SH-SY5Y (cell line): Measurements from ENCODE around the gene GZMB.

Experiments
- GATA2 ChIP-seq: IDR thresholded peaks from 2 replicates; pipeline ENCODE4 v1.6.1; 2011; ENCODE audit warnings: mild to moderate bottlenecking, low read depth, low read length
- GATA3 ChIP-seq: IDR thresholded peaks from 2 replicates; pipeline ENCODE4 v1.6.1; 2011; ENCODE audit warnings: low read depth, mild to moderate bottlenecking, low read length, moderate library complexity

GZMB gene, protein sequence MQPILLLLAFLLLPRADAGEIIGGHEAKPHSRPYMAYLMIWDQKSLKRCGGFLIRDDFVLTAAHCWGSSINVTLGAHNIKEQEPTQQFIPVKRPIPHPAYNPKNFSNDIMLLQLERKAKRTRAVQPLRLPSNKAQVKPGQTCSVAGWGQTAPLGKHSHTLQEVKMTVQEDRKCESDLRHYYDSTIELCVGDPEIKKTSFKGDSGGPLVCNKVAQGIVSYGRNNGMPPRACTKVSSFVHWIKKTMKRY

DNA sequence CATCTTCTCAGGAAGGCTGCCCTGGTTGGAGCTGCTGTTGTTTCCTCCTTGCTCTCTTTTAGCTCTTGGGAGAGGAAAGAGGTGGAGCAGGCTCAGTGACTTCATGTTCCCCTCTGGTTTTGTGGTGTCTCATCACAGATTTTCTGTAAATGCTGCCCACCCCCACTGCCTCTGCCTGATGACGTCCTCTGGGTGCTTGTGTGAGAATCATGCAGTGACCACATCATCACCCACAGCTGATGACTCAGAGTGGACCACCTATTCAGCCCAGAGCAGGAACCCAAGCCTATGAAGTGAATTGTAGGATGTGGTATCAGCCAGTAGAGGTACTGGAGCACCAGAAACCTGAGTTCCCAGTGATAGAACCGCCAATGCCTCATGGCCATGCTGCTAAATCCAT is at the start of gene GZMB:
Gene GZMB, minus strand, starts transcription at position 33 of the 400 bp plus-strand sequence. Its CDS starts 30 bp downstream, at position 3.
- TF ChIP-seq GATA2 (no peak), GATA3 (no peak)

DNA sequence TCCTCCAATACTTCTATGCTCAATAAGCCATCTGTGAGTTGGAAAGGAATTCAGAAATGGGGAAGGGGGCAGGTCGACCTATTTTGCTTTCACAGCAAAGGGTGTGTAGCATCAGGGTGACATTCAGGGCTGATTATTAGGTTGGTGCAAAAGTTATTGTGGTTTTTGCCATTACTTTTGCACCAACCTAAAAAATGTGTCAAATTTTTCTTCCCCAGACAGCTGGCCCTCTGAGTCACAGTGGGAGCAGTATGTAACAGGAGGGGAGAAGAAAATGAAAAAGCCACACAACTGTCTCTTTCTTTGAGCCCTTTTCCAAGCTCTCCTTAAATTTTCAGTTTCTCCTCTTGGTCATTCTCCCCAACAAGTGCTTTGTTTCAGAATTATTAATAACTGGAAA is 47.1 kb upstream of the GZMB start:
- no peak for TF ChIP-seq GATA3

DNA sequence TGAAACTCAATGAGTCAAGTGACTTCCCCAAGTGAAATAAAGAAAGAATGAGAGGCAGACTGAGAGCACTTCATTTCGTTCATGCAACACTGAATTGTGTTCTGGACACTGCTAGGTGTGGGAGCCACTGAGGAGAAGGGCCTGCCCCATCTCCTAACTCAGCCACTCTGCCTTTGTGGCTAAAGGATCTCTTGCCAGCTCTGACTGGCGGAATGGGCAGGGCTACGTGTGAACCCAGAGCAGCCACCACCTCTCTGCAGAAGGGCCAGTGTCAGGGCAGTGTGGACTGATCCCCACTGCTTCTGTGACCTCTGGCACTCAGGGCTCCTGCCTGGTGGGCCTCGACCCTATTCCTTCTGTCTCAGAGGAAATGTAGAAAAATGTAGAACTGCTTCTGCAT is 46.5 kb upstream of the GZMB start:
- TF ChIP-seq GATA3 = no peak
- no peak for TF ChIP-seq GATA2

DNA sequence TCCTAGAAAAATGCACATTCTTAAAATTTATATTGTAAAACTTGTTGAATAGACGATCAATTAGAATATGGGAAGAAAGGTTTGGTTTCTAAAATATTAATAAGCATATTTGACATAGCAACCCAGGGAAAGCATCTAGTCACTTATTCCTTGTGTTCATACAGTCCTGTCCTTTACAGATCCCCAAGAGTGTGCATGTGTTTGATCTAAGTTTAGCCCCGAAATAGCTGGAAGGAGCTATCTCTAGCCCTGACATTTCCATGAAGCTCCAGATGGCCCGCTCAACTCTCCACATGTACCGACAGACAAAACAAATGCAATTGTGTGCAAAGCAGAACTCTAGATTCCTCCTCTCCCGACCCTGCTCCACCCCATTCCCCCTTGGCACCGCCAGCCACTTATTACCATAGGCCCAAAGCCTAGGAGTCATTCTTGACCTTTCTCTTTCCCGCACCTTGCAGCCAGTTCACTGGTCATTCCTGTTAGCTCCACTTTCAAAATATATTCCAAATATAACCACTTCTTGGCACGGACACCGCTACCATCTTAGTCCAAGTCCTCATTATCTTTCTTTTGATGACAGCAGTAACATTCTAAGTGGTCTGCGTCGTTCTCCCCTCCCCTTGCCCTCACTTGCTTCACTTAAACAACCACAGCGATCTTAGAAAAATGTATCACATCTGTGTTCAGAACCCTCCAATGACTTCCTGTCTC is 45.4 kb upstream of the GZMB start:
- TF ChIP-seq GATA3 = no peak
- TF ChIP-seq GATA2 = no peak

DNA sequence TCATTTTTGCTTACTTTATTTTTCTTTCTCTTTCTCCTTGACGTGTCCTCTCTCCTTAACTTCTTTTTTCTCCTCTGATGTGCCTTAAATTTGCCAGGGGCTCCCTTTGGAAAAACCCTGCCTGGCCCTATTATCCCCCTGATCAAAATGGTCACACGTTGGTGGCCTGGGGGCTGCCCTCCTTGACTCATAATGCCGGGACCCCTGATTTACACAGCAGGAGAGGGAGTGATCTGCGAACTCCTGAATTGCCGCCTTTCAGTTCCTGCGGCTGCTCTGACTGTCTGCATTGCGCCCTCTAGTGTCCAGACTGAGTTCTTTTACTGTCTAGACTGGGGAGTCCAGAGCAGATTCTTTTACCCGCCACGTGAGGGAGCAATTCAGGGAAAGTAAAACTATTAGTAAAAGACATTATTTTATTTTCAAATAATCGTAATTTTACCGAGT is 44.8 kb upstream of the GZMB start:
- TF ChIP-seq GATA2 (no peak), GATA3 (no peak)

DNA sequence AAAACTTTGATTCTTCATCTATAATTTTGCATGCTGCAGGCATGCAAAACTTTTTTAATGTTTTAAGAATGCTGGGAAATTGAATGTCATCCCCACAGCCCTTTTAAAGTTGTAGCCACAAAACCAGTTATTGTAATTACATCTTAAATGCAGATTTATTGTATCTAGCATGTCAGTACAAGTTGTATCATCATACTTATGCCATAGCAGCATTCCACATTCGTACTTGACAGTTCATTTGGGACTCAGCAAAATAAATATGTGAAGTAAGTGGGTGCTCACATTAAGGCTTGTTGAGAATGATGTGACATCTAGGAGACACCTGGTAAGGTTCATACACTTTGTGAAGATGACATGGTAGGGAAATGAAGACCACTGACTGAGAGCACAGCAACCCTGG is 44.0 kb upstream of the GZMB start:
- TF ChIP-seq GATA3 (no peak), GATA2 (no peak)

DNA sequence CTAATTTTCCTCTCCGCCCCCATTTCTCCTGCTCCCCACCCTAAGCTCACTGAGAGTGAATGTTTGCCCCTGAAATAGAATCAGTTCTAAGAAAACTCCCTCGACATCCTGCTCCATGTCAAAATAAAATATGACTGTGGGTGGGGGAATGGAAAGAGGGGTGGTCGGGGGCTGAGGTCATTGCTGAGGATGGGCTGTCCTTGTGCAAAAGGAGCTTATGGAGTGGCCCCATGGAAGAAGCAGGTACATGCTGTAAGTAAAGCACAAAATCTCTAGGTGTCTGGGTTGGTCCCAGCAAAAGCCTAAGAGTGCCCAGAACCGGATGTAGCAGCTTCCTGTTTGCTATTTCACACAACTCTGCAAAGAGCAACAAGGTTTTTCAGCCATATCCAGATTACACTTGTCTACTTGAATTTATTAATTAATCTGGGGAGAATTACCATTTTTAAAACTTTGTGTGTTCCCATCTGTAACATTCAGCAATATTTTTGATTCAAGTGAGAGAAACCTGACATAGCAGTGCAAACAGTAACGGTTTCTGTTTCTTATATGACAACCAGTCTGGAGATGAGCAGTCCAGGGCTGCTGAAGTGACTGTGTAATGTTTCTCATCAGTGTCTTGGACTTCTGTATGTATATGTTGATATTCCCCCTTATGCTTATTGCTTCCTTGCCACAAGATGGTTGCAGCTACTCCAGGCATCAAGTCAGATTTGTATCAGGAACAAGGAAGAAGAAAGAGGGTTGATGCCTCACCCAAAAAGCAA is 40.4 kb upstream of the GZMB start:
- TF ChIP-seq GATA2 (no peak), GATA3 (no peak)

DNA sequence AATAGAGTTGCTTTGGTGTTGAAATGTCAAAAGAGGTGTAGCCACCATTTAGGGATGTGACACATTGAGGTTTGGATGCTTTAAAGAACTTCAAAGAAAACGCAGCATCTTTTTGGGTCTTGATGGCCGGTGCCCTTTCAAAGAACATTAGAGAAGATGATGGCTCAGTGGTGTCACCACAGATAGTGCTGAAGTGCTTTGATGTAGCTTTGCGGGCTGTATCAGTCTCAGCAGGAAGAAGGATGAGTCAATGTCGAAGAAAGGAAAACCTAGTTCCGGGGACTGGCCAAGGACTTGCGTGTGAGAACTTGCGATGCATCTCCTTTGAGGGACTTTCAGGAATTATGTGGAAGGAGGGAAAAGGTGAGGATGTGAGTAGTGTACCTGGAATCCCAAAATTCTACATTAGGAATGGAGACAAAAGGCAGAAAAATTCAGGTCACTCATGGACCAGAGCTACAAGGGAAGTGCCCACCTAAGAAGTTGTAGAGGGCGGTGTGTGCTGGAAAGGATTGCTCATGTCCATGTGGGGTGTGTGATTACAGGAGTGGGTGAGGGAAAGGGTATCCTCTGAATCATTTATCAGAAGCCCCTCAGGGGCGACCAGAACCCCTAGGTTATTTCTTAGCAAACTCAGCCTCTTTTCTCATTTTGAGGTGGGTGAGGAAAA is 39.7 kb upstream of the GZMB start:
- TF ChIP-seq GATA2 (no peak), GATA3 (no peak)

DNA sequence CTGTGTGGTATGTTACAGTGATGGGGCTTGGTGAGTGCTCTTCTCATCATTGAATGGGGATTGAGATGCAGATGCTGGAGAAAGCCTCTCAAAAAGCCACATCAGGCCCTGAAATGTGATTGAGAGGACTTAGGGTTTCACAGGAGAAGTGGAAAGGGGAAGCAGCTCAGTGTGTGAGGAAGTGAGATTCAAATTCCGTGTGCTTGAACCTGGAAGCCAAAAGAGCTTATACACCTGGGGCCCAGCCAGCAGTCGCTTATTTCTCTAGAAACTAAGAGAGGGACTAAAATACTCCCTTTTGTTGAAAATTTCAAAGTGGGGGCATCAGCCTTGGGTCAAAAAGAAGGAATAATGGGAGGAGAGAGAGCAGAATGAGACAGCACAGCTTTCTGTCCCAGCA is 39.1 kb upstream of the GZMB start:
- TF ChIP-seq GATA3 = no peak
- TF ChIP-seq GATA2 = no peak

DNA sequence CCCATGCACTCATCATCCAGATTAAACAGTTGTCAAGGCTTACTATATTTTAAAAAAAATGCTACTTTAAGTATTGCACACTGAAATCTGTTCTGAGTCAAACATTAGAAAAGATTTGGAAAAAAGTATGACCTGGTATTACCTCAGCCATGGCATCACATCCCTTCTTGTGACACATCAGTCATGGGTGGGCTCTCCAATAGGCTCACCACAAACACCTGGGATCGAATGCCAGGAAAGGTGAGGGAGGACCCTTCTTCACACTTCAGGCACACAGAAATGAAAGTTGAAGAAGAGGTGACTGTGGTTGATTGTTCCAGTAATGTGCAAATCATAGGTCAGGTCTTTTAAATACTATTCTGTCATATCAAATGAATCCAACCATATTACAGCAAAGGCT is 36.6 kb upstream of the GZMB start:
- TF ChIP-seq GATA3 (no peak), GATA2 (no peak)

DNA sequence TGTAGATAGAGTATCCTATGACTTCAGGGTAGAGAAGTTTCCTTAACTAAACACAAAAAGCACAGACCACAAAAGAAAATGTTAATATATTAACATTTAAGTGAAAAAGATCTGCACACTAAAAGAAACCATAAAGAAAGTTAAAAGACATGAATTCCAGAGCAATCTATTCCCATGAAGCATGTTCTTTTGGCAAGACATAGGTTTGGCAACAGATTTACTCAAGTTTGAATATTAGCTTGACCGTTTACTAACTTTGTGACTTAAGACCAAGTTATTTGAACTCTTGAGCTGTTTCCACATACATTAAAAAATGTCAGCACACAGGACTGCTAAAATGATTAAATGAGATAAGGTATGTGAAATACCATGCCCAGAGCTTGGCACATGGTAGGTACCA is 35.7 kb upstream of the GZMB start:
- no peak for TF ChIP-seq GATA3
- TF ChIP-seq GATA2 = no peak

DNA sequence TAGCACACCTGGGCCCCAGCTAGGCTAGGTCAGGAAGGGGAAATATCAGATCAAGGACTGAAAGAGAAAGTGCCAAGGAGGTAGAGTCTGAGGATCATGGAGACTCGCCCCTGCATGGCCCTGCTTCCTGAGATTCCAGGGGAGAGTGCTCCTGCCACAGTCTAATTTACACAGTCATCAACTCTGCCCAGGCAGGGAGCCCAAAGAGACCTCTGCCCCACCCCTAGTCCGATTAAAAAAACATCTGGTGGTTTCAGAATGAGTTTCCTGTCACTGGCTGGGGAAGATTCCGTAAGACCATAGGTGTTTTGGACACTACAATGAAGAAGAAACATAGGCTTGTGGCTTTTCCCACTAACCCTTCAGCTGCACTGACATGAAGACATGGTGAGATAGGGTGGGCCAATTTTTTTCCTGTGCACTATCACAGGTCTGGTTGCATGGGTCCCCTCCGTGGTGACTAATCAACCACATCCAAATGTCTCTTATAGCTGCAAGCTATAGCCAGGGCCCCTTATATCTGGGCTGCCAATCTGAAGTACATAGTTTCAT is 31.5 kb upstream of the GZMB start:
- TF ChIP-seq GATA2 (no peak), GATA3 (no peak)

DNA sequence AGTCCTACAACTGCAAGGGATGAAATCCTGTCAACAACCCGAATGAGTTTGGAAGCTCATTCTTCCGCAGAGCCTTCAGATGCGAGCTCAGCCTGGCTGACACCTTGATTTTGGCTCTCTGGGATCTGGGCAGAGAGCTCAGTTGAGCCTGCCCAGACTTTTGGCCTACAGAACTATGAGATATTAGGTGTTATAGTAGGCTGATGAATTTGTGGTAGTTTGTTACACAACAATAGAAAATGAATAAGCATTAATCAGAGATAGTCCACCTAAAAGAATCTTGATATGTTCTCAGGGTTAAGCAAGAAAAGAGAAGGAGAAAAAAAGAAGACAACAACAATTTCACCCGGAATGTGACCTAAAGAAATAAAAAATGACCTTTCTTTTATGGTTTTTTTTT is 30.4 kb upstream of the GZMB start:
- TF ChIP-seq GATA3 (no peak), GATA2 (no peak)

DNA sequence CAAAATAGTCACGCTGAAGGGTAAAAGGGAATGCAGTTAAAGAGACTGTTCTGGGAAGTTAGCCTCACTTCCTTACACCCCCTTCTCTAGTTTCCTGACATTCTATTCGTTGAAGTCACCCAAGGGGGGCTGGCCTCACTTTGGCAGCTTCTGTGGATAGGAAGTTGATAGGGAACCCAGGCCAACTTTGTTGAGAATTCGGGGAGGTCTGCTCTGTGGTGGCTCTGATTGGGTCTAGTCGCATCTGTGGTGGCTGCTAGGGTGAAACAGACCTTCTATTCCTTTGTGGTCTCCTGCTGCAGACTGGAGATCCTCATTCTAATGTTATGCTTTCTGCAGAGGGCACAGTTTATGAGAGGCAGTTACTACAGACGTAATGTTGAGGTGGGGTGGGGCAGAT is 28.8 kb upstream of the GZMB start:
- TF ChIP-seq GATA2 (no peak), GATA3 (no peak)
